G401 (cell line): ENCODE measurements around the gene SEMA3E. TPM values are rescaled to one million over a fixed set of nuclear protein-coding genes. Genes with fewer than 3 reads are reported as not detected.

Source experiments
- DNase-seq: peaks from one replicate; pipeline ENCODE4 v3.0.0-alpha.2; 2015; ENCODE audit warnings: low spot score
- in situ Hi-C: cut with HindIII; loops from 2 replicates; pipeline ENCODE4 v1.10.0; 2016; ENCODE audit warnings: low sequenced_read_pairs, mixed read lengths
- total RNA-seq: library from RNA; depleted of rRNA; stranded (reverse); fragments of >200 nt; shearing (Covaris generic); gene quantifications from 2 replicates; pipeline ENCODE4 v1.2.3, GENCODE V29; 2014

The SEMA3E gene
- total RNA-seq, 1 experiment from 2014 or later: 0.47 TPM

DNA sequence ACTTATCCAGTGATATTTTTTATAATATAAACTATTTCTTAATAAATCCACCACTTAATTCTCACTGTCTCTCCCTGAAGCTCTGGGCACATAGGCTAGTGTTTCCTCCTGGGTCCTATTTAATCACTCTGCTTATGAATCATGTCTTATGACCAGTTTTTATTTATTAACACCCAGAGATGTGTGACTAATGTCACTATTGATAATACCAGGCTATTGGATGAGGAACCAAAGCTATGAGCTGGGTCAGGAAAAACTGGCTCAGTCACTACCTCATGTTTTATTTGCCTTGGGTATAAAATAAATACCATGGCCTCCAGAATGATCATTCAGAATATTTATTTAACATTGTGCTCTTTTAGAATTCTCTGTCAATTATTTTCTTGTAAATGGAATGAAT lies 5.2 kb downstream of the SEMA3E start:
- DNase-seq: no peak
- in situ Hi-C loops: no loop called here

DNA sequence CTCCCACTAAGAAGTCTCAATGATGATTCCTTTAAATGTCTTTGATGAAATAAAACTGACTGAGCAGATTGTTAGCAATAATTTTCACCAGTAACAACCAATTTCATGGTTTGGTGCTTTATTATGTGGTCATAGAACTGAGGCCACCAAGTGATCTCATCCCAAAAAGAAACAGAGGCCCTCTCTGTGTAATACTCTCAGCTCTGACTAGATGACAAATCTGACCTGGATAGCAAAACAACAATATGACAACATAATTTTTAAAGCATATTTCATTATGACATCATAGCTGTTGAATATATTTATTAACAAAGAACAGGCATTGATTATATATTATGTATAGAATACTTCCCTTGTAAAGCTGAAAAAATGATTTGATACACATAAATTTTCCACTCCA lies 5.9 kb downstream of the SEMA3E start:
- in situ Hi-C loops: no loop called here
- DNase-seq: no peak

DNA sequence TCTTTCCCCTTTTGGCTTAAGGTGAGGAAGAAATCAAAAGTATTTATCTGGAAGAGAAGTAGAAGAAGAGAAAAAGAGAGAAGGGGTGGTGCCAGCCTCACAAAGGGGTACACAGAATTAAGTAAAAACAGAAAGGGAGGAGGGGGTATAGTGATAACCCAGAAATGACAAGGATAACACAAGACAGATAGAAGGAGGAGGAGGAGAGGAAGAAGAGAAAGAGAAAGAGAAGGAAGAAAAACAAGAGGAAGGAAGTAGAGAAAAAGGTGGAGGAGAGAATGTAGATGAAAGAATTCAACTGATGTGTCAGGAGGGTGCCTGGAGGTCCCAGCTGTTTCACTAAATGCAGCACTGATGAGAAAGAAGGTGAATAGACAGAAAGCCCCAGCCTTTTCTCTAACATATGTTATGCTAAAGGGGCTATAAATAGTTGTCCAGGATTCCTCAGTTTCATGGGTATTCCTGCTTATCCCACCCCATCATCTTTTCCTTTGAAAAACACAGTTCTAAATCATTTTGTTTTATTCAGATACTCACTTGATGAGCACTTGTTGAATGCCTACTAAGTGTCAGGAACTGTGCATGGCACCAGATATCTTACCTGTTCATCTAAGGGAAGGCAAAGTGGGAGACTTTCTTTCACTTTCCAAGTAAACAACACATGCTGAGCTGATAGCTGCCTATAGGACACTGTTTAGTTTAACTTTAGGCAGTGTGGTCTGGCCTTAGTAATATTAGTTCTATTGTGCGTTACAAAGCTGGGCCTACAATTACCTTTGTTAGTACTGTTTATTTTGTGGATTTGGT lies 8.0 kb downstream of the SEMA3E start:
- in situ Hi-C loops: no loop called here
- DNase-seq: no peak

DNA sequence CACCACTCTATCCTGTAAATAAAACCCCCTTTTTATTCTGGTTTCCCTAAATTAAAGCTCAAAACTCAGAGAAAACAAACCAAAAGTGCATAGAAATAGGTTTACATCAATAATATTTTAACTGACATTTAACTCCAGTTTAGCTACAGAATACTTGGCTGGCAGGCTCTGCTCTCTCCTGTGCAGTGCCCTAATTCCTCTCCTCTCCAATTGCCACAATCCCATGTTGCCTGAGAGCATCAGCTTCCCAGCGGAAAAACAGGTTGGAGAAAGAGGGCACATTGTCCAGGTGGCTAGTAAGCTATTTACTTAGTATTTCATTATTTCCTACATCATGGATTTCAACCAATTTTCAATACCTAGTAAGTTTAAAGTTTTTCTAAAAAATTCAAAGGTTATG lies 8.7 kb downstream of the SEMA3E start:
- in situ Hi-C loops: no loop called here
- DNase-seq: peak; percentile 58

DNA sequence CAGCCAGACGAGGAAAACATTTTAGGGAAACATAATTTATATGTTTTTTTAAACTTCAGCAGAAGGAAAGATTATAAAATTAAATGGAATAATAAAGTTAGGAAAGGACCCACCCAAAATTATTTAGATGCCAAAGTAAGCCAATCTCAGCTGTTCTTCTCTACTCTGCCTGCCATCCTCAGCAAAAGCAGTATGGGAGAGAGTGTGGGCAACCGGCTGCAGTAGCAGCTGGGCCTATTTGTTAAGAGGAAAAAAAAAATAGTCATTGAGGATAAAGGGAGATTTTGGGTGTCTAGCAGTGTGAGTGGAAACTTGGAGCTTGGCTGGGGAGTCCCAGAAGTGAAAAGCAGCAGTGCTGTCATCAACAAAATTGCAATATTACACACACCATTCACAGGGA lies 15.4 kb downstream of the SEMA3E start:
- DNase-seq: no peak
- in situ Hi-C loops: no loop called here

DNA sequence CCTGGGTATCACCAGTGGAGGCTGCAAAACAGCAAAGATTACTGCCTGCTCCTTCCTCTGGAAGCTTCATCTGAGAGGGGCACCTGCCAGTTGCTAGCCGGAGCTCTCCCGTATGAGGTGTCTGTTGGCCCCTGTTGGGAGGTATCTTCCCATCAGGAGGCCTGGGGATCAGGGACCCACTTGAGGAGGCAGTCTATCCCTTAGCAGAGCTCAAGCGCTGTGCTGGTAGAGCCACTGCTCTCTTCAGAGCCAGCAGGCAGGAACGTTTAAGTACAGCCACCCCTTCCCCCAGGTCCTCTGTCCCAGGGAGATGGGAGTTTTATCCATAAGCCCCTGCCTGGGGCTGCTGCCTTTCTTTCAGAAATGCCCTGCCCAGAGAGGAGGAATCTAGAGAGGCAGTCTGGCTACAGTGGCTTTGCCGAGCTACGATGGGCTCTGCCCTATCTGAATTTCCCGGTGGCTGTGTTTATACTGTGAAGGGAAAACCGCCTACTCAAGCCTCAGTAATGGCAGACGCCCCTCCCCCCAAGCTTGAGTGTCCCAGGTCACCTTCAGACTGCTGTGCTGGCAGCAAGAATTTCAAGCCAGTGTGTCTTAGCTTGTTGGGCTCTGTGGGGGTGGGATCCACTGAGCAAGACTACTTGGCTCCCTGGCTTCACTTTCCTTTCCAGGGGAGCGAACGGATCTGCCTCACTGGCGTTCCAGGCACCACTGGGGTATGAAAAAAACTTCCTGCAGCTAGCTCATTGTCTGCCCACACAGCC lies 19.6 kb downstream of the SEMA3E start:
- DNase-seq: no peak
- in situ Hi-C loops: no loop called here

DNA sequence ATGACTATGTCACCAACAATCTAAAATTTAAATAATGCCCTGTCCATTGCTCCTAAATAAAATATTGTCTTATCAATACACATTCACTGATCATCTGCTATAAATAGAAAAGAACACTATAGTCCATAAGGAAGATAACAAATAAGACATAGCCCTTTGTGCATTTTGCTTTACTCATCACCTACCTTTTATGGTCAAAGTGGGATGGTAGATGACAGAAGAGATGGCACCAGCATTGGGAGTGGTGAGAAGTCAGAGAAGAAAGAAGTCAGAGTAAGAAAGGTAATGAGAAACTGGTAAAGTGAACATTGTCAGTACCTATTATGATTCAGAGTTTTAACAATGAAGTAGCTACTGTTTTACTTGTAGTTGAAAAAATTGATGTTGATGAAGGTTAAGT lies 31.1 kb downstream of the SEMA3E start:
- no peak for DNase-seq
- in situ Hi-C loops: no loop called here

DNA sequence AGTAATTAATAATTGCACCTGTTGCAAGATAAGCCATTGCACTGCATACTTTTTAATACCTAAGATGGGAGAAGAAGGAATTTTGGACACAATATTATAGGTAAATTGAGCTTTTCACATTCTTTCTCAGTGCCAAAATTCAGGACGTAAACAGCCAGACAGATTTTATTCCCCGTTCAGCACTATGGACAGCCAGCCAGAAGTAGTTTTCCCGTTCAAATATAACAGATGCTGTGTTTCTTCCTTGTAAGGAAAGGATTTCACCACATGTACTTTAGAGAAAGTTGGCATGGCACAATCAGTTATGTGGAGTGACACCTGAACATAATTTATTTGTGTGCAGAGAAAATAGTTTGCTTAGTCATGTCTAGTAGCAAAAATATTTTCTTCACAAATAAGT lies 34.8 kb downstream of the SEMA3E start:
- in situ Hi-C loops: no loop called here
- DNase-seq: no peak

DNA sequence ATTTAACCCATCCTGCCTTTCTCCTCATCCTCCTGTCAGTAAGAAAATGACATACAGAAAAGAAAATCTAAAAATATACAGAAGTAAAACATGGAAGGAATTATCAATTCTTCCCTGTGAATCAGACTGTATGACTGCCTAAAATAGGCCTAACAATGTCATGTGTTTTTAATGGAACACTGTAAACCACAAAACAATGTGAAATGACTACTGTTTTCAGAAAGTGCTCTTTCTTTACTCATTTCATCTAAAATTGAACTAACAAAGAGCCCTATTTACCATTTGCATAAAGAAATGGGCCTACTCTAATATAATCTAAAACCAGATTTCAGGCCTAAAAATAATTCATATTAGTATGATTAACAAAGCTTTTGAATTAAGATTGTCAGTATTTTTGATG lies 35.7 kb downstream of the SEMA3E start:
- in situ Hi-C loops: no loop called here
- DNase-seq: no peak

DNA sequence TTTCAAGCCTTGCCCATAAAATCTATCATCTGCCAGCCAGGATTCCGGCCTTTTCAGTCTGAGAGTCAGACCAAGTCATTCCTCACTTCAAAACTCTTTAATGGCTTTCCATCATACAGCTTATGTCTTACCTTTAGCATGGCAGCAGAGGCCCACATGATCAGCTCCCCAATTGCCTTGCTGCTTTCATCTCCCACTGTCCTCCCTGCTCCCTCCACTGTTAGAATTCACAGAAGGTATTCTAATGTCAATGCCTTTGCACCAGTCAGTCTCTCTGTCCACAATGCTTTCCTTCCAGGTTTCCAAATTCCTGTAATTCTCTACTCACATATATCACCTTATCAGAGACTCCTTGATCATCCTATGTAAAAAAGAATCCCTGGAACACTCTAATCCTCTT lies 37.2 kb downstream of the SEMA3E start:
- DNase-seq: no peak
- in situ Hi-C loops: no loop called here

DNA sequence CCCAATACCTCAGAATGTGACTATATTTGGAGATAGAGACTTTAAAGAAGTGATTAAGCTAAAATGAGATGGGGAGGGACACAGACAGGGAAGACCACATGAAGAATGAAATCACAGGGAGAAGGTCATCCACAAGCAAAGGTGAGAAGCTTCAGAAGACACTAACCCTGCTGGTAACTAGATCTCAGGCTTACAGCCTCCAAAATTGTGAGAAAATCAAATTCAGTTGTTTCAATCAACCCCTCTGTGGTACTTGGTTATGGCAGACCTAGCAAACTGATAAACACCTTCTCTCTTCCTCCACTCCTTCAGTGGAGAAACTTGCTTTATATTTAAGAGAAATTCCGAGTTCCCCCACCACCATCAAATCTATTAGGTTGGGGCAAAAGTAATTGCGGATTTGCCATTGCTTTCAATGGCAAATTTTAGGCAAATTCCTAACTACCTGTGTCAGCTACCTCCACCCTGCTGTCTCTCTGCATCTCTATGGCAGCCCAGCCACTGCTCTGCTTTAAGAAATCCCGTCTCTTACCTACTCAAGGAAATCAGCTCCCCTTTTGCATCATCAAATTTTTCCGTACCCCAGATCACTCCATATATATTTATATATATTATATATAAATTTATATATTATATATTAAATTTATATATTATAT lies 38.2 kb downstream of the SEMA3E start:
- in situ Hi-C loops: no loop called here
- no peak for DNase-seq

DNA sequence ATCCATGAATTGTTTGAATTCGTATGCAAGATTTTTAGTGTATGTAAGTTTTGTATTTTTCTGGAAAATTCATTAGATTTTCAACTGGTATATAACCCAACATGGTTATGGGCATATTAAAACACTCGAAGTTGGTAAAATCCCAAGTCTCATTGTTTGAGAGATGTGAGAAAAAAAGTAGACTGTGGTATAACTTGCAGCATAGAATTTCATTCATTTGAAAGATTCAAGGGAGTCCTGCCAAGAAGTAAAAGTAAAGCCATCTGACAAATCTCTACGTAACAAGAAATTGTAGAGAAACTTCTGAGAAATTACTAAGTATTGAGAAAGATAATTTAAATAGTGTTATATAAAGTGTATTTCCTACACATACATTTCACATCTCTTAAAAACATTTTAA lies 40.2 kb downstream of the SEMA3E start:
- in situ Hi-C loops: no loop called here
- no peak for DNase-seq

DNA sequence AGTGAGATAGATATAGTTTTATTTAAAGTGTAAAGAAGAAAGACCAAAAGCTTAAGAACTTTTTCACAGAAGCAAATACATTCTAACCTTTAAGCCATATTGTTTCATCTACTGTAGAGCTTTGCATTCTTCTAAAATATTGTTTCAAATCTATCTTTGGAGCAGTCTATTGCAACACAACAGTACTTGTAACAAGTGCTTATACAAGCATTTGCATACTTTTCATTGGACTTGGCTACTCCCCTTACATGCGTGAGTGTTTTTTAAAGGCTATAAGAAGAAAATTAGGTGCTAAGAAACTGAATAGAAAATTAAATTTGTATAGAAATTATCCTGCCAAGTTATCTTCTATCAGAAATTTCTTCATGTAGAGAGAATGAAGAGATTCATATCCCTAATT lies 45.3 kb downstream of the SEMA3E start:
- in situ Hi-C loops: no loop called here
- no peak for DNase-seq

DNA sequence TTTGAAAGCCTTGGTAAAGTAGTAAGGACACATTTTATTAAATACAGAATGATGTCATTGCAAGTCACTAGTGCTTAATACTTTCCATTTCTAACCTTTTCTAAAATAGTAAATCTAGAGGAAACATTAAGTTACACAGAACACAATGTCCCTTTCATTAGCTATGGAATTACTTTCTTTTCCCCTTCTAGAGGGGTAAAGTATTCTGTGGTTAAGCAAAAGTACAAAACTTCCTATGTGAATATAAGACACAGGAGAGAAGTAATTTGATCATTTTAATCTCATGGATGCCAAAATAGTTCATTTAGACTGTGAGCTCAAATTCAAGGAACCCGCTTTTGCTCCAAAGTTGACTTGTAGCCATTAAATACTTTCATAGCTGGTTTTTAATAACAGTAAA lies 49.8 kb downstream of the SEMA3E start:
- no peak for DNase-seq
- in situ Hi-C loops: no loop called here

DNA sequence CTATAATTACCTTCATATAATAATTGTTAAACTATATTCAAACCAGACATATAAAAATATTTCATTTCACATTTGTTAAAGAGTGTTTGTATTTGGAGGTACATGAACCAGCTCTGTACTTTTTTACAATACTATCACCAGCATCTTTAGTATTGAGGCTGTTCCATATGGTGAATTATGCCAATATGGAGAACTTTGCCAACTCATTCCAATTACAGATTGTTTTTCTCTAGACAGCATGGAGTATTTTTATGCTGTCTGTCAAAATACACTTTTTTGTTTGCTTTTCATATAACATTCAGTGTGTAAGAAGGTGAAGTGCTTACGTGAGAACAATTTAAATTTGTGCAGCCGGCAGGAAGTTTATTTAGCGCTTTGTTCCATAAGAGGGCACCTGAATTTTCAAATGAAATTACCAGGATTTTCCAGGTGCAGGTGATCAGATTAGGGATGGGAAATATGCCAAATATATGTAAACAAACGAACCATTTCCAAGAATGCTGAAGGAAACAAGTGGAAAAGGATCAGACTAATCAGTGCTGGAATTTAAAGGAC lies 54.9 kb downstream of the SEMA3E start:
- in situ Hi-C loops: no loop called here
- no peak for DNase-seq

DNA sequence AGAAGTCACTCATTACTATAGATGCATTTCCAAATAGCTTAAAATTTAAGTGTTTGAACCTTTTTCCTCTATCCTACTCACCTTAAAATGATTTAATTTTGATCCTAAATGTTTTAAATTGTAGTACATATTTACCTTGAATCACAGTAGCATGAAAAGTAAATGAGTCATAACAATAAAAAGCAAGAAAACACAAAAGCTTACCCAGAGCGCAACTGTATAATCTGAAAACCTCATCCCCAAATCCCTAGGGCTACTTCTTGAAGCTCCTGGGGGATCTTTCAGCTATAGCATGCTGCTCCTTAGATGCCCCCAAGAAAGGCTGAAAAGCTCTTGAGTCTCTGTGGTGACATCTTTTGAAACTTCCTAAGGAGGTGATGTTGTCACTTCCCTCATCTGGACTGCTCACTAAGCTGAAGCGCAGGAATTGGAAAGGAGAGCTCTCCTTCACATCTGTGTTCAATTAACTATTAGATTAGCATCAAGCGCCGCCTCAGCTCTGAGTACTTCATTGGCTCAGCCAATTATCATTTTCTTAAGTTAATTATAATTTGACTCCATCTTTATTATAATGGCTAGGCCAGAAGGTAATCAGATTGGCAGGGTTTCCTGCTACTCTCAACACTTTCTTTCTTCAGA lies 60.2 kb downstream of the SEMA3E start:
- in situ Hi-C loops: no loop called here
- no peak for DNase-seq

DNA sequence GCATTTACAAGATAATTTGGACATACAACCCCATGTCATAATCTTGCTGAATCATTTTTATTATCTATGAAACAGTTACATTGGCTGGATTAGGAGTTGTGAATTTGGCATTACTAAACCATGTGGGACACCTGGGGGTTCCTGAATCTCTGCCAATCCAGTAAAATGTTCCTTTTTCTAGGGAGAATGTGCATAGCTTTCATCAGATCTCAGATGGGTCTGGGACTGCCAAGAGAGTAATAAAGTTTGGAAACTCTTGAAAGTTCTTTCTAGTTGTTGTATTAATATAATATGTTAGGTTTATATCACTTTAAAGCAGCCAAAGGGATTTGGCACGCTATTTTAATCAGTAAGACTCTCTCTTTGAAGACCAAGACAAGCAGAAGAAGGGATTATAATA lies 62.7 kb downstream of the SEMA3E start:
- in situ Hi-C loops: no loop called here
- no peak for DNase-seq

DNA sequence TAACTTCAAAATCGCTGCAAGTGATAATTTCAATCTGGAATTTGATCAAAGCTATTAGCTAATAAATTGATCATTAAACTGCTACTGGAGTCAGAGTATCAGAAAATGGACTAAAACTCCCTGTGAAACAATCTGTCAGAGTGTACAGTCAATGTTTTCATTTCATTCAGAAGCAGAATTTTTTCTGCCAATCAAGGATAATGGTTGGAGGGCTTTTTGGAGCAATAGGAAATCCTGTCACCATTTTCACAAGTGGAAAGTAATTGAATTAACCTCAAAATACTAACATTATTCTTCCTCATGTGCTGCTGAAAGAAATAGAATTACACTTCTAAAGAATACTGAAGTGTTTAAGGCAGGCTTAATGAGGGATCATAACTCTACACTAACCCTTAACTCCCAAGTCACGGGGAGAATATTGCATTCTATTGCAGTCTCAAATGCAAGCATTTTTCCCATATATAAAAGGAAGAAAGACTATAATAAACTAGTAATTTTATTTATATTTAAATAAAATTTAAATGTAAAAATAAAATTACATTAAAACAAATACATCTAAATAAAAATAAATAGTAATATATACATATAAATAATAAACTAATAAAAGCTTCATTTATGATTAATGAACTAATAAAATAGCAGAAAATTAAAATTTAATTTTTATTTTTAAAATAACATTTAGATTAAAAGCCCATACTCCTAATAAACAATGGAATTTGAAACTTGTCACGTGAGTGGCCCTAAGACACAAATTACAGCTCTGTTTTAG lies 67.1 kb downstream of the SEMA3E start:
- in situ Hi-C loops: no loop called here

DNA sequence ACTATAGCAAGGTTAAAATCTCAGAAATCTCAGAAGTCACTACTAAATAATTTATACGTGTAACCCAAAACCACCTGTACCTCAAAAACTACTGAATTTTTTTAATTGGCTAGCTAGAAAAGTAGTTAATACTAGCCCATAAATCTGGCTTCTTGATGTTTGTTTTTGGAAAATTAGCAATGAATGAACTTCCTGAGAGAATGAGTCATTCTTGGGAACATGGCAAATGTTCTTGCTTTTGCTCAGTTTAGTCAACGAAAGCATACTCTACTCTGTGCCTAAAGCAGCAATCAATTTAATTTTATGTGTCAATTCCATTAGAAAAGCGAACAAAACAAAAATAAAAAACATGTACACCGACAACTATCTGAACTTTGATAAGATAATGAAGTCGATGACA lies 69.2 kb downstream of the SEMA3E start:
- in situ Hi-C loops: no loop called here

More for the DNA sequence above, 67.1 kb downstream of the SEMA3E start:
- no peak for DNase-seq

More for the DNA sequence above, 69.2 kb downstream of the SEMA3E start:
- no peak for DNase-seq
